ENCODE results near the gene VTI1B. TPM values are rescaled to one million over a fixed set of nuclear protein-coding genes. Genes with fewer than 3 reads are reported as not detected.
"Not testable (repeated sequence)": the region's sequence is repeated elsewhere in the genome, so short reads cannot be mapped to it uniquely, and the experiment has no call there.

Gene VTI1B
- total RNA-seq, 1 donor from 2014 or later, result 125 TPM

DNA sequence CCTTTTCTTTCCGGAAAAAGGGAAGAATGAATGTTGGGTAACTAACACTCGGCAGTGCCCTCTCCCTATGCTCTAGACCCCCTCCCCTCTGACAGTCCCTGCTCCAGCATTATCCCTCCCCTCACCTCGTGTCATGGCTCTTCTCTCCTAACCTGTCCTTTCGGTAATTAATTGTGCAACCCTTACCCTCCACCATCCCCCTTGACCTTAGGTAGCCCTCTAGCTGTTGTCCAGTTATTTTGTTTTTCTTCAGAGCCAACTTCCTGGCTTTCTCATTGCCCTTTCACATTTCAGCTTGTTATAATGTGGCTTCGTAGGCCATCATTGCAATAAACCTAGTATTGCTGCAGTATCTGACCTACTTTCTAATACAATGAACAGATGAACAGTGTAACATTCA, 43.5 kb downstream of the VTI1B start:
- no peaks in the 10 kb centered on the region for H3K36me3 ChIP-seq
- intact Hi-C loops (cut with micrococcal nuclease), result no loop called here
- H3K27ac ChIP-seq (replicated peaks), result no peak overlapping the region
- TF ChIP-seq, protein P1, sequence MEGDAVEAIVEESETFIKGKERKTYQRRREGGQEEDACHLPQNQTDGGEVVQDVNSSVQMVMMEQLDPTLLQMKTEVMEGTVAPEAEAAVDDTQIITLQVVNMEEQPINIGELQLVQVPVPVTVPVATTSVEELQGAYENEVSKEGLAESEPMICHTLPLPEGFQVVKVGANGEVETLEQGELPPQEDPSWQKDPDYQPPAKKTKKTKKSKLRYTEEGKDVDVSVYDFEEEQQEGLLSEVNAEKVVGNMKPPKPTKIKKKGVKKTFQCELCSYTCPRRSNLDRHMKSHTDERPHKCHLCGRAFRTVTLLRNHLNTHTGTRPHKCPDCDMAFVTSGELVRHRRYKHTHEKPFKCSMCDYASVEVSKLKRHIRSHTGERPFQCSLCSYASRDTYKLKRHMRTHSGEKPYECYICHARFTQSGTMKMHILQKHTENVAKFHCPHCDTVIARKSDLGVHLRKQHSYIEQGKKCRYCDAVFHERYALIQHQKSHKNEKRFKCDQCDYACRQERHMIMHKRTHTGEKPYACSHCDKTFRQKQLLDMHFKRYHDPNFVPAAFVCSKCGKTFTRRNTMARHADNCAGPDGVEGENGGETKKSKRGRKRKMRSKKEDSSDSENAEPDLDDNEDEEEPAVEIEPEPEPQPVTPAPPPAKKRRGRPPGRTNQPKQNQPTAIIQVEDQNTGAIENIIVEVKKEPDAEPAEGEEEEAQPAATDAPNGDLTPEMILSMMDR (IDR thresholded peaks at IDR 0.05; ENCODE audit: borderline replicate concordance), result no peak
- no peak overlapping the region for H3K4me3 ChIP-seq
- peaks cover 2% of the 10 kb centered on the region for H3K4me1 ChIP-seq
- no peaks in the 10 kb centered on the region for H3K9me3 ChIP-seq (replicated peaks)
- DNase-seq, result no peak
- H3K27me3 ChIP-seq (ENCODE audit: low read depth), result no peaks in the 10 kb centered on the region

DNA sequence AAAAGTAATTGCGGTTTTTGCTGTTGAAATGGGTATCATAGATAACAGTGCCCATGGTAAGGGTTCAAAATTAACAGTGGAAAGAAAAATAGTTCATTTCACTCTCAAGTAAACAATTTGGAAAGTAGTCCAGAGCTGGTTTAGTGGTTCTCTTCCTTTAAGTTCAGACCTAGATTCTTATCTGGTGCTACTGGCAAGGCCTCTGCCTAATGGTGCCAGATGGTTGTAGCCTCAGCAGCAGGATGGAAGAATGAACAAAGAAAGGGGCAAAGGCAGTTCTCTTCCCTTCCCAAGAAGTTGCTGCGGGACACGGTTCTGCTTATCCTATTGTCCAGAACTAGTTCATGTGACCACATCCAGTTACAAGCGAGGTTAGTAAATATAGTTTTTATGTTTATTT, 44.2 kb downstream of the VTI1B start:
- Histone ChIP-seq H3K36me3 (no peaks in the 10 kb centered on the region), H3K27me3 (ENCODE audit: low read depth) (no peaks in the 10 kb centered on the region), H3K4me3 (no peak overlapping the region), H3K27ac (replicated peaks) (no peak overlapping the region), H3K4me1 (no peaks in the 10 kb centered on the region), H3K9me3 (replicated peaks) (no peaks in the 10 kb centered on the region)
- TF ChIP-seq, protein P1 (IDR thresholded peaks at IDR 0.05; ENCODE audit: borderline replicate concordance), result no peak
- intact Hi-C loops (cut with micrococcal nuclease), result no loop called here
- no peak for DNase-seq

DNA sequence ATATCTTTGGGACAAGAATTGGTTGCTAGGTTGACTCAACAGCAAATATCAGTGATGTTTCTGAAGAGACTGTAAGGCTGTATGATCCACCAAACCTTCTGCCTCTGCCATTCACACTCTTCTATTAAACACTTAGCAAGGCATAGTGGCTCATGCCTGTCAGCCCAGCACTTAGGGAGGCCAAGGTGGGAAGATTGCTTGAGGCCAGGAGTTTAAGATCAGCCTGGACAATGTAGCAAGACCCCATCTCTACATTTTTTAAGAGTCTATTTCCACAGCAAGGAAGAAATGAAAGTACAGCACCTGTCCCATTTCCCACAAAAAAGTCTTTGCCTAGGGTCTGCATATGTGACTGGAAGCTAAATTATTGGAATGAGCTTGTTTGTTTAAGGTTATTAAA, 46.9 kb downstream of the VTI1B start:
- no peaks in the 10 kb centered on the region for H3K36me3 ChIP-seq
- H3K4me3 ChIP-seq, result no peak overlapping the region
- H3K4me1 ChIP-seq, result peaks cover 5% of the 10 kb centered on the region
- no peaks in the 10 kb centered on the region for H3K9me3 ChIP-seq (replicated peaks)
- DNase-seq, result no peak
- no peaks in the 10 kb centered on the region for H3K27me3 ChIP-seq (ENCODE audit: low read depth)
- TF ChIP-seq, protein P1 (IDR thresholded peaks at IDR 0.05; ENCODE audit: borderline replicate concordance), result no peak
- intact Hi-C loops (cut with micrococcal nuclease), result no loop called here
- no peak overlapping the region for H3K27ac ChIP-seq (replicated peaks)

DNA sequence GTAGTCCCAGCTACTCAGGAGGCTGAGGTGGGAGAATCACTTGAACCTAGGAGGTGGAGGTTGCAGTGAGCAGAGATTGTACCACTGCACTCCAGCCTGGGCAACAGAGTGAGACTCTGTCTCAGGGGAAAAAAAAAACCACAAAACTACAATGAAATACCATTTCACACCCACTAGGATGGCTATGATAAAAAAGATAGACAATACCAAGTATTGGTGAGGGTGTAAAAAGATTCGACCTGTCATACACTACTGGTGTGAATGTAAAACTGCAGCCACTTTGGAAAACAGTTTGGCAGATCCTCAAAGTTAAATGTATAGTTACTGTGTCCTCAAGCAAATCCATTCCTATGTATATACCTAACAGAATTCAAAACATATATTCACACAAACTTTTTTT, 48.3 kb downstream of the VTI1B start:
- H3K27ac ChIP-seq (replicated peaks); H3K9me3 ChIP-seq (replicated peaks); H3K27me3 ChIP-seq (ENCODE audit: low read depth); DNase-seq; H3K4me3 ChIP-seq; H3K36me3 ChIP-seq; intact Hi-C loops (cut with micrococcal nuclease); H3K4me1 ChIP-seq: not testable (repeated sequence)

DNA sequence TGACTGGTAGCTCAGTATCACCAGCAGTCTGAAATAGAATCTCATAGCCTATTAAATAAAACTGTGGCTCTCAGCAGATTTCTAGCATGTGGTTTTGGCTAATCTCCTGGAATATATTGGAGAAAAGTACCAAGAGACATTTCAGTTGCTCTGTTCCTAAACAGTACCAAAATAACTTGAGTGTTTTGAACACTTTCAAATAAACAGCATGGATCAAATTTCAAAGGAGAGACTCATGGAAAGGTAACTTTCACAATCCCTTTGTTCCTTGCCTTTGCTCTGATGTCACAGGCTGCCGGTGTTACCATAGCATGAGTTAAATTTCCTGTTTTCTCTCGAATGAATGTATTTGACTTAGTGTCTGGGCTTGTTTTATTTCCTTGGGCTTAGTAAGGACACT, 51.3 kb downstream of the VTI1B start:
- TF ChIP-seq, protein P1 (IDR thresholded peaks at IDR 0.05; ENCODE audit: borderline replicate concordance), result no peak
- H3K9me3 ChIP-seq (replicated peaks), result no peaks in the 10 kb centered on the region
- intact Hi-C loops (cut with micrococcal nuclease), result no loop called here
- H3K36me3 ChIP-seq, result no peaks in the 10 kb centered on the region
- H3K4me1 ChIP-seq, result peaks cover 26% of the 10 kb centered on the region
- no peak overlapping the region for H3K4me3 ChIP-seq
- DNase-seq, result no peak
- H3K27me3 ChIP-seq (ENCODE audit: low read depth), result no peaks in the 10 kb centered on the region
- H3K27ac ChIP-seq (replicated peaks), result no peak overlapping the region

DNA sequence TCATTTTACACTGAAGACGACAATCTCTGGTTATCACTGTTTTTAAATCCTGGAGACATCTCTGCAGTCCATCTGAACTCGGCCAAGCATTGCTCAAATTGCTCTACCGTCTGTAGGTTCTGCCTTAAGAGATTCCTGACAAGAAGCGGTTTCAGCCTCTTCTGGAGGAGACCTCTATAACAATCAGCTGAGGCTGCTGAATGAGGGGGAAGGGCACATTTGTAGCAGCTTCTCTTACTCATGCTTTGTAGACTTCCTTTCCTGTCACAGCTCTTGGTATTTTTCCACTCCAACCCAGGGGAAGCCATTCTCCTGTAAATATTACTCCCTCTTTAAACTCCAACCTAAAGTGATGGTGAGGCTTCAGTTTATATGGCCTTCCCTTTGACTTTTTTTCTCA, 51.8 kb downstream of the VTI1B start:
- Histone ChIP-seq H3K4me1 (peaks cover 26% of the 10 kb centered on the region), H3K36me3 (no peaks in the 10 kb centered on the region), H3K4me3 (no peak overlapping the region), H3K9me3 (replicated peaks) (no peaks in the 10 kb centered on the region), H3K27me3 (ENCODE audit: low read depth) (no peaks in the 10 kb centered on the region), H3K27ac (replicated peaks) (no peak overlapping the region)
- intact Hi-C loops (cut with micrococcal nuclease), result no loop called here
- TF ChIP-seq, protein P1 (IDR thresholded peaks at IDR 0.05; ENCODE audit: borderline replicate concordance), result no peak
- no peak for DNase-seq

All from left ventricle myocardium inferior (tissue), 1 donor.